ENCODE data around the gene TMEM98. TPM values are rescaled to one million over a fixed set of nuclear protein-coding genes. Genes with fewer than 3 reads are reported as not detected.

Gene TMEM98
- total and polyA plus RNA-seq, 9 of the 15 experiments (the other 6 are each of a cell fraction or from before 2014, with no cell fraction given): 33.5 to 164 (median 84.7) TPM

GRCh38 chr17:32909787-32910369 is 18.1 kb upstream of the TMEM98 start:
- Histone ChIP-seq H3K27me3 (ENCODE audit: control insufficient read depth in 2 of 2, insufficient read depth in 2 of 2, low read length in 2 of 2) (no peaks in the 10 kb centered on the region), H3K4me2 (ENCODE audit: insufficient read depth, low read length) (peak overlapping the region; percentile 47), H3K36me3 (ENCODE audit: control insufficient read depth, insufficient read depth, low read length) (no peaks in the 10 kb centered on the region), H3K27ac (ENCODE audit: extremely low read depth, low read depth, low read length) (peak overlapping the region; percentile 73), H3K9me3 (replicated peaks; ENCODE audit: control insufficient read depth, insufficient read depth, low read depth, low read length) (no peaks in the 10 kb centered on the region; the same call in 1 of the 2 replicates), H3K79me2 (ENCODE audit: control insufficient read depth, insufficient read depth, low read length) (no peaks in the 10 kb centered on the region), H3K4me1 (replicated peaks in 1 of 2; ENCODE audit: control insufficient read depth in 2 of 2, insufficient read depth in 2 of 2, low read length in 2 of 2) (peaks cover 10 to 48% of the 10 kb centered on the region in 2 experiments; a peak in 4 of 5 replicates), H3K9me1 (ENCODE audit: control insufficient read depth, insufficient read depth, low read length) (no peaks in the 10 kb centered on the region), H3K9ac (ENCODE audit: insufficient read depth in 1 of 2, low read depth in 2 of 2, low read length in 2 of 2) (peak overlapping the region; percentile 39 to 45; a peak in 3 of 4 replicates), H4K20me1 (replicated peaks; ENCODE audit: control insufficient read depth, insufficient read depth, low read length) (no peaks in the 10 kb centered on the region), H3K4me3 (no peak overlapping the region), H2AFZ (ENCODE audit: low read depth, low read length) (peak overlapping the region; percentile 93)
- no TSS peak for BruUV-seq (replicated peaks)
- ATAC-seq (peak; percentile 77), FAIRE-seq (peak; percentile 99), DNase-seq (ENCODE audit: extremely low read depth in 1 of 4, low spot score in 3 of 4) (peak; percentile 74 to 94 (median 78))
- in situ Hi-C loops (cut with MboI): loop anchor here (10.0 kb wide), 1 partner anchor 125 kb away; no protein-coding TSS in a partner anchor
- WGBS (ENCODE audit: insufficient coverage, low coverage, missing lambda C conversion rate): 21% methylated on average over 4 of the region's 4 CpGs
- intact Hi-C loops (cut with micrococcal nuclease): loop anchor here (1.0 kb wide), 2 partner anchors 33 to 127 kb away; partner anchors contain the start of gene MYO1D
- POLR2A ChIA-PET: interaction anchor here (0.5 to 3.7 kb wide), 5 partner anchors 10 to 418 kb away, joined by 3 to 23 read pairs (median 5); partner anchors contain the start of genes MYO1D and TMEM98
- CTCF ChIA-PET (ENCODE audit: low intra/inter-chr PET ratio): interaction anchor here (0.5 to 1.9 kb wide), 3 partner anchors 126 to 420 kb away, joined by 3 to 7 read pairs (median 7); no protein-coding TSS in a partner anchor
- TF ChIP-seq HMGXB4 (CRISPR knock-in tag; IDR thresholded peaks at IDR 0.05) (no peak), ZNF12 (CRISPR knock-in tag; IDR thresholded peaks at IDR 0.05) (no peak), NFE2L1 (tag; IDR thresholded peaks at IDR 0.05; ENCODE audit: borderline replicate concordance, low read depth) (no peak), SMARCA4 (IDR thresholded peaks at IDR 0.05) (0 out of 2 replicates have a peak, but pooled peaks have one; percentile 21), KLF16 (IDR thresholded peaks at IDR 0.05) (peak; percentile 38; the same call in 1 of the 2 replicates), SREBF2 (CRISPR knock-in tag; IDR thresholded peaks at IDR 0.05) (no peak), DNMT1 (IDR thresholded peaks at IDR 0.05) (no peak), CBX3 (IDR thresholded peaks at IDR 0.05; ENCODE audit: borderline replicate concordance in 1 of 2, low read length in 2 of 2) (peak in 1 of 2 experiments; percentile 8; a peak in 1 of 3 replicates), EHMT2 (IDR thresholded peaks at IDR 0.05) (peak; percentile 28; the same call in 1 of the 2 replicates), CHD4 (IDR thresholded peaks at IDR 0.05; ENCODE audit: insufficient read depth, insufficient replicate concordance, low read depth, low read length, poor library complexity, severe bottlenecking) (no peak), C11orf30 (IDR thresholded peaks at IDR 0.05; ENCODE audit: low read depth) (peak; percentile 81)
- TF ChIP-seq, protein P1, sequence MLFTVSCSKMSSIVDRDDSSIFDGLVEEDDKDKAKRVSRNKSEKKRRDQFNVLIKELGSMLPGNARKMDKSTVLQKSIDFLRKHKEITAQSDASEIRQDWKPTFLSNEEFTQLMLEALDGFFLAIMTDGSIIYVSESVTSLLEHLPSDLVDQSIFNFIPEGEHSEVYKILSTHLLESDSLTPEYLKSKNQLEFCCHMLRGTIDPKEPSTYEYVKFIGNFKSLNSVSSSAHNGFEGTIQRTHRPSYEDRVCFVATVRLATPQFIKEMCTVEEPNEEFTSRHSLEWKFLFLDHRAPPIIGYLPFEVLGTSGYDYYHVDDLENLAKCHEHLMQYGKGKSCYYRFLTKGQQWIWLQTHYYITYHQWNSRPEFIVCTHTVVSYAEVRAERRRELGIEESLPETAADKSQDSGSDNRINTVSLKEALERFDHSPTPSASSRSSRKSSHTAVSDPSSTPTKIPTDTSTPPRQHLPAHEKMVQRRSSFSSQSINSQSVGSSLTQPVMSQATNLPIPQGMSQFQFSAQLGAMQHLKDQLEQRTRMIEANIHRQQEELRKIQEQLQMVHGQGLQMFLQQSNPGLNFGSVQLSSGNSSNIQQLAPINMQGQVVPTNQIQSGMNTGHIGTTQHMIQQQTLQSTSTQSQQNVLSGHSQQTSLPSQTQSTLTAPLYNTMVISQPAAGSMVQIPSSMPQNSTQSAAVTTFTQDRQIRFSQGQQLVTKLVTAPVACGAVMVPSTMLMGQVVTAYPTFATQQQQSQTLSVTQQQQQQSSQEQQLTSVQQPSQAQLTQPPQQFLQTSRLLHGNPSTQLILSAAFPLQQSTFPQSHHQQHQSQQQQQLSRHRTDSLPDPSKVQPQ (CRISPR knock-in tag; IDR thresholded peaks at IDR 0.05; ENCODE audit: borderline replicate concordance): no peak
- TF ChIP-seq, protein P2, sequence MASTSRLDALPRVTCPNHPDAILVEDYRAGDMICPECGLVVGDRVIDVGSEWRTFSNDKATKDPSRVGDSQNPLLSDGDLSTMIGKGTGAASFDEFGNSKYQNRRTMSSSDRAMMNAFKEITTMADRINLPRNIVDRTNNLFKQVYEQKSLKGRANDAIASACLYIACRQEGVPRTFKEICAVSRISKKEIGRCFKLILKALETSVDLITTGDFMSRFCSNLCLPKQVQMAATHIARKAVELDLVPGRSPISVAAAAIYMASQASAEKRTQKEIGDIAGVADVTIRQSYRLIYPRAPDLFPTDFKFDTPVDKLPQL (IDR thresholded peaks at IDR 0.05; ENCODE audit: extremely low read depth, insufficient read length): no peak
- TF ChIP-seq, protein P3, sequence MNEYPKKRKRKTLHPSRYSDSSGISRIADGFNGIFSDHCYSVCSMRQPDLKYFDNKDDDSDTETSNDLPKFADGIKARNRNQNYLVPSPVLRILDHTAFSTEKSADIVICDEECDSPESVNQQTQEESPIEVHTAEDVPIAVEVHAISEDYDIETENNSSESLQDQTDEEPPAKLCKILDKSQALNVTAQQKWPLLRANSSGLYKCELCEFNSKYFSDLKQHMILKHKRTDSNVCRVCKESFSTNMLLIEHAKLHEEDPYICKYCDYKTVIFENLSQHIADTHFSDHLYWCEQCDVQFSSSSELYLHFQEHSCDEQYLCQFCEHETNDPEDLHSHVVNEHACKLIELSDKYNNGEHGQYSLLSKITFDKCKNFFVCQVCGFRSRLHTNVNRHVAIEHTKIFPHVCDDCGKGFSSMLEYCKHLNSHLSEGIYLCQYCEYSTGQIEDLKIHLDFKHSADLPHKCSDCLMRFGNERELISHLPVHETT (CRISPR knock-in tag; conservative IDR thresholded peaks at IDR 0.05 in 1 of 2, IDR thresholded peaks at IDR 0.05 in 1 of 2): peak in 1 of 2 experiments; percentile 41; a peak in 2 of 4 replicates

Data from K562 (cell line).